PC-9 (cell line): Measurements from ENCODE around the gene CBFB. TPM values are rescaled to one million over a fixed set of nuclear protein-coding genes. Genes with fewer than 3 reads are reported as not detected.
A peak's percentile ranks its signal among the peaks of the same experiment; 100 is the strongest.

ENCODE experiments used
- BruUV-seq: library from RNA; stranded (reverse); fragments of 400-500 nt; replicated peaks from 2 replicates; lab custom pipeline; 2021; lab: Mats Ljungman, UMichigan
- CTCF ChIA-PET: fragments of 300-600 bp; sonication (Branson Sonifier 250); formaldehyde crosslinking; loops from one replicate; lab custom pipeline; 2022; ENCODE audit warnings: antibody characterized with exemption; lab: Charles Lee
- POLR2A ChIA-PET: fragments of 300-600 bp; sonication (Branson Sonifier 250); formaldehyde crosslinking; loops from one replicate; lab custom pipeline; 2022; ENCODE audit warnings: antibody characterized with exemption; ENCODE audit not compliant: unreplicated experiment; lab: Charles Lee
- DNase-seq, 2 experiments: peaks; one replicate each; pipeline versions ENCODE4 v3.0.0 to v3.0.0-alpha.2; 2015 to 2022; ENCODE audit warnings: mixed read lengths in 1 of 2
- H2AFZ ChIP-seq: fragments of 200-600 bp; sonication (generic); 2 replicates; pipeline ENCODE4 v1.8.1; 2017; ENCODE audit warnings: antibody characterized with exemption
- H3F3A ChIP-seq: fragments of 200-600 bp; sonication (generic); 2 replicates; pipeline ENCODE4 v1.8.1; 2017; ENCODE audit warnings: antibody characterized with exemption, mild to moderate bottlenecking, low read depth; ENCODE audit not compliant: insufficient read depth
- H3K27ac ChIP-seq: fragments of 200-600 bp; sonication (generic); 2 replicates; pipeline ENCODE4 v1.6.1; 2016; ENCODE audit warnings: mixed run types
- H3K27me3 ChIP-seq: fragments of 200-600 bp; sonication (generic); 2 replicates; pipeline ENCODE4 v1.6.1; 2016; ENCODE audit warnings: low read depth, mixed run types; ENCODE audit not compliant: insufficient read depth
- H3K36me3 ChIP-seq: fragments of 200-600 bp; sonication (generic); 2 replicates; pipeline ENCODE4 v1.6.1; 2016; ENCODE audit warnings: low read depth, mixed run types
- H3K4me1 ChIP-seq: fragments of 200-600 bp; sonication (generic); replicated peaks from 2 replicates; pipeline ENCODE4 v1.6.1; 2016; ENCODE audit warnings: mixed run types; ENCODE audit not compliant: insufficient read depth
- H3K4me2 ChIP-seq: fragments of 200-600 bp; sonication (generic); 2 replicates; pipeline ENCODE4 v1.6.1; 2017; ENCODE audit warnings: mixed run types
- H3K4me3 ChIP-seq: fragments of 200-600 bp; sonication (generic); 2 replicates; pipeline ENCODE4 v1.6.1; 2016; ENCODE audit warnings: mixed run types
- H3K79me2 ChIP-seq: fragments of 200-600 bp; sonication (generic); 2 replicates; pipeline ENCODE4 v1.6.1; 2017; ENCODE audit warnings: low read depth, mixed run types
- H3K9me2 ChIP-seq: fragments of 200-600 bp; sonication (generic); 2 replicates; pipeline ENCODE4 v1.8.1; 2017; ENCODE audit warnings: mild to moderate bottlenecking; ENCODE audit not compliant: insufficient read depth
- H3K9me3 ChIP-seq: fragments of 200-600 bp; sonication (generic); 2 replicates; pipeline ENCODE4 v1.8.1; 2016; ENCODE audit warnings: low read depth; ENCODE audit not compliant: insufficient read depth
- H4K20me1 ChIP-seq: fragments of 200-600 bp; sonication (generic); 2 replicates; pipeline ENCODE4 v1.8.1; 2017; ENCODE audit not compliant: insufficient read depth
- EZH2 ChIP-seq: fragments of 200-600 bp; sonication (generic); IDR thresholded peaks from 2 replicates; pipeline ENCODE4 v1.8.0; 2017; ENCODE audit warnings: antibody characterized with exemption, low read depth
- intact Hi-C: fragments of 100-400 bp; cut with micrococcal nuclease; formaldehyde crosslinking; loops from one replicate; pipeline ENCODE4 v1.10.0; 2022; ENCODE audit not compliant: unreplicated experiment
- total RNA-seq: library from RNA; stranded (reverse); gene quantifications from 2 replicates; pipeline ENCODE4 v1.2.3, GENCODE V29; 2021
- TF ChIP-seq, protein P1 (sequence below): fragments of 200-600 bp; sonication (generic); conservative IDR thresholded peaks from 2 replicates; pipeline ENCODE4 v1.6.1; 2017; ENCODE audit warnings: mixed run types, antibody characterized with exemption, mild to moderate bottlenecking, moderate library complexity

Gene CBFB
- total RNA-seq, 1 experiment from 2014 or later, result 63.3 TPM

DNA sequence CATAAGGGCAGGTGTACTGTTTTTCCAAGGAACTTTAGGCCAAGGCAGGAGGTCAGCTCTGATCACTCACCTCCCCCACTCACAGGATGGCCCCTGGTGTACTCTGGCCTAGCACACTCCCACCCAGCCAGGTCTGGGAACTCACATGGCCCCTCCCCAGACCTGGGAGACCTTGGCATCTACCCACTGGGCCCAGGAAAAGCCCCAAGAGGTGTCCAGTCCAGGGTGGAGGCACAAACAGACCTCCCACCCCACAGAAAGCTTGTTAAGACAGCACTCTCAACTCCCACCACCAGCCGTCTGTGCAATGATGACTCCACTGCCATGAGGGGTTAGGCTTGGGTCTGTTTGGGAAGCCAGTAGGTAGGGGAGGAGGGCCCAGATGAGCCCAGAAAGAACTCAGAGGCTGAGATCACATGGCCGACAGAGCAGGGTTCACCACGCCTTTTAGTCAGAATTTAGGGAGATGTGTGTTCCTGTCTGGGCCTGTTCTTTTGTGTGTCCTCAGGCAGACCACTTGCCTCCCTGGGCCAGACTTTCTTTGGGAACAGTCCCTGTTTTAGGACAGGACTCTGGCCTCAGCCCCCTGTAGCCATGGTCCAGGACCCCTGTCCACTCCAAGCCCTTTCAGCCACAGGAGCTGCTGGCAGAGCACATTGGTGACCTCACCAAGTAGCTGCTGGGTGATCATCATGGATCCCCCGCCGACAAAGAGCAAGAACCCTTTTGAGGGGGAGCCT, 12.1 kb upstream of the CBFB start:
- Histone ChIP-seq H3K27me3 (peaks cover 20% of the 10 kb centered on the region), H3K4me2 (no peak overlapping the region), H3F3A (peaks cover 6% of the 10 kb centered on the region; the same call in 1 of the 2 replicates), H3K27ac (no peak overlapping the region), H3K4me3 (no peak overlapping the region), H3K9me3 (no peaks in the 10 kb centered on the region), H2AFZ (no peak overlapping the region), H3K79me2 (no peaks in the 10 kb centered on the region), H4K20me1 (no peaks in the 10 kb centered on the region), H3K4me1 (no peaks in the 10 kb centered on the region), H3K36me3 (no peaks in the 10 kb centered on the region), H3K9me2 (no peaks in the 10 kb centered on the region)
- ChIA-PET CTCF (interaction anchor here (0.7 to 1.3 kb wide), 4 partner anchors 139 to 227 kb away, joined by 3 to 9 read pairs (median 4); partner anchors contain the start of gene ELMO3), POLR2A (no interaction called here)
- TF ChIP-seq EZH2, result no peak
- TF ChIP-seq, protein P1, sequence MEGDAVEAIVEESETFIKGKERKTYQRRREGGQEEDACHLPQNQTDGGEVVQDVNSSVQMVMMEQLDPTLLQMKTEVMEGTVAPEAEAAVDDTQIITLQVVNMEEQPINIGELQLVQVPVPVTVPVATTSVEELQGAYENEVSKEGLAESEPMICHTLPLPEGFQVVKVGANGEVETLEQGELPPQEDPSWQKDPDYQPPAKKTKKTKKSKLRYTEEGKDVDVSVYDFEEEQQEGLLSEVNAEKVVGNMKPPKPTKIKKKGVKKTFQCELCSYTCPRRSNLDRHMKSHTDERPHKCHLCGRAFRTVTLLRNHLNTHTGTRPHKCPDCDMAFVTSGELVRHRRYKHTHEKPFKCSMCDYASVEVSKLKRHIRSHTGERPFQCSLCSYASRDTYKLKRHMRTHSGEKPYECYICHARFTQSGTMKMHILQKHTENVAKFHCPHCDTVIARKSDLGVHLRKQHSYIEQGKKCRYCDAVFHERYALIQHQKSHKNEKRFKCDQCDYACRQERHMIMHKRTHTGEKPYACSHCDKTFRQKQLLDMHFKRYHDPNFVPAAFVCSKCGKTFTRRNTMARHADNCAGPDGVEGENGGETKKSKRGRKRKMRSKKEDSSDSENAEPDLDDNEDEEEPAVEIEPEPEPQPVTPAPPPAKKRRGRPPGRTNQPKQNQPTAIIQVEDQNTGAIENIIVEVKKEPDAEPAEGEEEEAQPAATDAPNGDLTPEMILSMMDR, result no peak
- intact Hi-C loops, result loop anchor here (5.0 kb wide), 2 partner anchors 155 to 450 kb away; partner anchors contain the start of gene NOL3
- no TSS peak for BruUV-seq
- DNase-seq, result no peak

DNA sequence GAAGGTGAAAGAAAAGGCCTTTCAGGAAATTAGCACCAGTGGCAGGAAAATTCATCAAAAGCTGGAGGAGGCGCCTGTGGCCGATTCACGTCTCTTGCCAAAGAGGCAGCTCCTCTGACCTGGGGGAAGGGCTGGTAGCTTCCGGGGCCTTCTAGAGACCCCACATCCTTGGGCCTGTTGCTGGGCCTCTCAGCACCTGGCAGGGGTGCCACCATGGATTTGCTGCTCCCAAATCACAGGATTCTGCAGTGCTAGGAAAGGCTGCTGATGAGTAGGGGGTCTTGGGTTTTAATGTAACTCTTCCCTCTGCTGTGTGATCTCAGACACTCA, 11.6 kb upstream of the CBFB start:
- no peaks in the 10 kb centered on the region for H3K36me3 ChIP-seq
- H4K20me1 ChIP-seq, result no peaks in the 10 kb centered on the region
- H3K27me3 ChIP-seq, result peaks cover 20% of the 10 kb centered on the region
- no peaks in the 10 kb centered on the region for H3K9me2 ChIP-seq
- no peak overlapping the region for H3K4me2 ChIP-seq
- H3K9me3 ChIP-seq, result no peaks in the 10 kb centered on the region
- POLR2A ChIA-PET, result no interaction called here
- no peak for DNase-seq
- H3K79me2 ChIP-seq, result no peaks in the 10 kb centered on the region
- no peak for TF ChIP-seq EZH2
- TF ChIP-seq, protein P1, result no peak
- CTCF ChIA-PET, result interaction anchor here (0.6 to 1.6 kb wide), 15 partner anchors 11 to 430 kb away, joined by 3 to 9 read pairs (median 4); partner anchors contain the start of gene TMEM208
- no peak overlapping the region for H3K4me3 ChIP-seq
- H2AFZ ChIP-seq, result no peak overlapping the region
- BruUV-seq, result no TSS peak
- intact Hi-C loops, result loop anchor here (5.0 kb wide), 2 partner anchors 155 to 450 kb away; partner anchors contain the start of gene NOL3
- H3K27ac ChIP-seq, result no peak overlapping the region
- peaks cover 6% of the 10 kb centered on the region; the same call in 1 of the 2 replicates for H3F3A ChIP-seq
- H3K4me1 ChIP-seq, result peaks cover 1% of the 10 kb centered on the region

DNA sequence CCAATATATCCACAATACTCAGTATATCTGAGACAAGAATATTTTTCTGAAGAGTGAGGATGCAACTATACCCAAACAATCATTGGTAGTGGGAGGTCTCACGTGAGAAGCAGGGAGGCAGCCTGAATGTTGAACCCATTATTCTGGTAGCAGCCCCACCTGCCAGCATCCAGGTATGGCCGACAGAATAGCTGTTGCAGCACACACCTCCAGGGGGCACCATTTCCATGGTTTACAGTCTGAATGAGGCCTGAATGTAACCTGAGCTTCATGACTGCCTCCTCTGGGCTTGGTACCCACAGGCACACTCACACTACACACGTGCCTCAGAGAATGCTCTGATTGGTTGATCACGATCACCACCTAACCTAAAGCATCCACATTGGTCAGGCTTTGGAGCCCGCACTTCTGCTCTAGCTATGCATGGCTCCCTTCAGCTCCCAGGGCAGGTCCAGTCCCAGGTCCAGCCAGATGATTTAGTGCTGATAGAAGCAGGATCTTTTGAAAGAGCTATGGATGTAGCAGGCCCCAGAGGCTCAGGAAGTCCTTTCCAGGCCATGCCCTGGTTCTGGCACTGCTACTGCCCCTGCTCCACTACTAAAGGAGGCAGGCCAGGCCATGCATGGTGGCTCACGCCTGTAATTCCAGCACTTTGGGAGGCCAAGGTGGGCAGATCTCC, 11.0 kb upstream of the CBFB start:
- Histone ChIP-seq H3K36me3 (no peaks in the 10 kb centered on the region), H3K4me3 (no peak overlapping the region), H2AFZ (no peak overlapping the region), H3F3A (peaks cover 6% of the 10 kb centered on the region; the same call in 1 of the 2 replicates), H3K9me3 (no peaks in the 10 kb centered on the region), H3K27ac (no peak overlapping the region), H3K4me2 (no peak overlapping the region), H3K27me3 (peaks cover 19% of the 10 kb centered on the region), H3K9me2 (no peaks in the 10 kb centered on the region), H3K79me2 (no peaks in the 10 kb centered on the region), H4K20me1 (no peaks in the 10 kb centered on the region), H3K4me1 (peaks cover 7% of the 10 kb centered on the region)
- ChIA-PET CTCF (interaction anchor here (0.6 to 1.6 kb wide), 19 partner anchors 10 to 429 kb away, joined by 3 to 9 read pairs (median 4); partner anchors contain the start of gene TMEM208), POLR2A (interaction anchor here (0.6 kb wide), 2 partner anchors 230 to 1967 kb away, joined by 3 to 5 read pairs; no protein-coding TSS in a partner anchor)
- peak; percentile 86 to 88 for DNase-seq
- intact Hi-C loops, result loop anchor here (1.0 to 5.0 kb wide), 4 partner anchors 137 to 449 kb away; partner anchors contain the start of genes ELMO3 and NOL3
- no peak for TF ChIP-seq EZH2
- TF ChIP-seq, protein P1, result peak; percentile 85
- BruUV-seq, result no TSS peak
